ENCODE data around the gene NRP1.

The NRP1 gene

GRCh38 chr10:33288127-33288526, 46.3 kb downstream of the NRP1 start:
- DNase-seq, result no peak

- no peak for DNase-seq
These were observed 47.4 kb downstream of the NRP1 start for GRCh38 chr10:33287112-33287511.

- DNase-seq, result no peak
These were observed 48.1 kb downstream of the NRP1 start for GRCh38 chr10:33286157-33286934.

- DNase-seq, result no peak
These were observed 49.5 kb downstream of the NRP1 start for GRCh38 chr10:33284945-33285344.

GRCh38 chr10:33279811-33280602, 54.5 kb downstream of the NRP1 start:
- DNase-seq, result no peak

GRCh38 chr10:33279276-33279675, 55.2 kb downstream of the NRP1 start:
- DNase-seq, result no peak

- DNase-seq, result no peak
These were observed 56.3 kb downstream of the NRP1 start for GRCh38 chr10:33278198-33278597.

GRCh38 chr10:33277135-33277536, 57.3 kb downstream of the NRP1 start:
- no peak for DNase-seq

GRCh38 chr10:33276282-33276923, 58.1 kb downstream of the NRP1 start:
- DNase-seq, result no peak

- DNase-seq, result no peak
These were observed 60.2 kb downstream of the NRP1 start for GRCh38 chr10:33274096-33274785.

- no peak for DNase-seq
These were observed 61.0 kb downstream of the NRP1 start for GRCh38 chr10:33273295-33274002.

- no peak for DNase-seq
These were observed 61.8 kb downstream of the NRP1 start for GRCh38 chr10:33272635-33273034.

GRCh38 chr10:33271969-33272583, 62.4 kb downstream of the NRP1 start:
- no peak for DNase-seq

GRCh38 chr10:33270971-33271370, 63.5 kb downstream of the NRP1 start:
- no peak for DNase-seq

- no peak for DNase-seq
These were observed 66.8 kb downstream of the NRP1 start for GRCh38 chr10:33267708-33268107.

GRCh38 chr10:33265621-33266020, 68.8 kb downstream of the NRP1 start:
- no peak for DNase-seq

- DNase-seq, result no peak
These were observed 71.0 kb downstream of the NRP1 start for GRCh38 chr10:33263453-33263852.

- no peak for DNase-seq
These were observed 71.6 kb downstream of the NRP1 start for GRCh38 chr10:33262871-33263270.

- no peak for DNase-seq
These were observed 73.9 kb downstream of the NRP1 start for GRCh38 chr10:33260403-33261149.

- no peak for DNase-seq
These were observed 75.5 kb downstream of the NRP1 start for GRCh38 chr10:33258967-33259366.

GRCh38 chr10:33257439-33258080, 76.9 kb downstream of the NRP1 start:
- no peak for DNase-seq

Data from NCI-H187 (cell line).